Hematopoietic multipotent progenitor cell treated with erythropoietin and hydrocortisone succinate and interleukin-3 and kit ligand, for 8 days (in vitro differentiated cells): ENCODE measurements around the gene AP2A2.
"Not testable (repeated sequence)": the region's sequence is repeated elsewhere in the genome, so short reads cannot be mapped to it uniquely, and the experiment has no call there.

Source experiments
- DNase-seq: peaks from one replicate; pipeline ENCODE4 v3.0.0-alpha.2; 2015

AP2A2 gene

DNA sequence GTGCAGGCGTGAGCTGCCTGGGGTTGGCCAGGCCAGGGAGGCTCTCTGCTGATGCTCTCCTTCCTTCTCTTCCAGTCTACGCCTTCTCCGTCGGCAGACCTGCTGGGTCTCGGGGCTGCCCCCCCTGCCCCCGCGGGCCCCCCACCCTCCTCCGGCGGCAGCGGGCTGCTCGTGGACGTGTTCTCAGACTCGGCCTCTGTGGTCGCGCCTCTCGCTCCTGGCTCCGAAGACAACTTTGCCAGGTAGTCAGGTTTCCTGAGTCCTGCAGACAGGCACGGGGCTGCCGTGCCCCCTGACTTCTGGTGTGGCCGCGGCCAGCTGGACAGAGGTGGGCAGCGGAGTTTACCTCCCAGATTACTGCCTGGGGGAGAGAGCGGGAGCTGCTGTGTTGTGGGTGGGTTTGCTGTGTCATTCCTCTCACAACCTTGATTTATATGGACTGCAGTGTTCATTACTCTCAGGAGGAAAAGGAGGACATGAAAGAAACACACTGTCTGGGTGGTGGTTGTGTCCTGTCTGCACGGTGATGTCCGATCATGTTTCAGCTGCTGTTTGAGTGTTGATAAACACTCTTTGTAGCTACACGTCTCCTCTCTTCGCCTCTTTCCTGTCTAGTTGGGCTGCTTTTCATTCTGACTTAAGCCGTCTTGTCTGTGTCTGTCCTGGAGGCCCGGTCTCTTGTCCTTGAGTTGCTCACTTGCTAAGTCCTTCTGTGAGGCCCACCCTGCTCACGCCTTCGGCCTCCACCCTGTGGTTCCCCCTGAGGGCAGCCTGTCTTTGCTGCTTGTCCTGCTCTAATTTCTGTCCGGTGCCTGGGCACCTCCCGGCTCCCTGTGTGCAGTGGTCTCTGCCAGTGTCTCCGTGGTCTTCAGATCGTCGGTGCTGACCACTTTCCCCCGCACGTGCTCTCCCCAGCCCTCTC, 74.9 kb downstream of the AP2A2 start:
- no peak for DNase-seq

DNA sequence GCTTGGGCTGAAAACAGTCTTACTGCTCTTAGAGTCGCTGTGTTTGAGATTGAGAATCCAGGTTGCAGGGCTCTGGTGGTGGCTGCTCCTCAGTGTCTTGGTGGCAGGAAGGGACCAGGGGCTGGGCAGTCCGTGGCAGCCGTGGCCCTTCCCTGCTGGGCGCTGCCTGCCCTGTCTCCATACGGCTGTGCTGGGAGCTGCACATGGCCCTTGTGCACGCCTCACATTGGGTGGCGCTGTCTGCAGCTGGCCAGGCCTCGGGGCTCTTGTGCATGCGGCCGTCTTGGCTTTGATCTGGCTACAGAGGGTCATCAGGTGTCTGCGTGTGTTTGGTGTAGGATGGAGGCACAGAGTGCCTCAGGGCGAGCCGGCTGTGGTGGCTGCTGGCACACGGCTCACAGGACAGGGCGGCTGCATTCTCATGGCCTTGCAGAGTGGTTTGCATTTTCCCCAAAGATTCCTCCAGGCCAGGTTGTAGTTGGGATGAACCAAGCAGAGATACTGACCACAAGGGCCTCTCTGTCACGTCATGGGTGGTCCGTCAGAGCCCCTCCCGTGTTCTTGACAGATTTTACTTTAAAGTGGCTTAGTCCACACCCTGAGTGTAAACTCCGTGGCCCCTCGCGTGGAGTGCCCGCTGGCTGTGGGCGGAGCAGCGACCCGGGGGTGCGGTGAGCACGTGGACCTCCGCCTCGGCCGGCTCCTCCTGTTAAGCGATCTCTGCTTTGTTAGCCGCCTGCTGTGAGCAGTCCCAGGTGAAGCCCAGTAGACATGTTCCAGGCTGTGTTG, 76.1 kb downstream of the AP2A2 start:
- no peak for DNase-seq

DNA sequence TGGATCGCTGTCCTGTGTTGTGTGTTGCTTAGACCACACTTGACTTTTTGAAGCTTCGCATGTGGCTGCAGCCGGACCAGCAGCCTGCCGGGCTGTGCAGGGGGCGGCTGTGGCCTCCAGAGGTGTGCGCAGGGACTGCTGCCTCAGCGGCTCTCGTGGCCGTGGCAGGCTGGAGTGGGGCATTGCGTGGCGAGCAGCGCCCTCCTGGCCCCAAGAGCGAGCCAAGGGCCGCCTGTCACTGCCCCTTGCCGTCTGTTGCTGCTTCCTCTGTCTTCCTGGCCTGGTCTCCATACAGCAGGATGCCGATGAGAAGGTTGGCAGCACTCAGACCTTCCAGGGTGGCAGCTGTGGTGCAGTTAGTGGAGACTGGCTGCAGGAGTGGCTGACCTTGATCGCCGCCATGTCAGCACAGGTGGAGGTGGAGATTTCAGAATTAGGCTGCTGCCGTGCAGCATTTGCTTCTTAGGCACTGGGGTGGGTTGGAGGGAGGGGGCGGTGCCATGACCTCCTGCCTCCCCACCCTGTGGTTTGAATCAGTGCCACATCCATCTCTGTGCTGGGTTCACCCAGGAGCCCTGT, 76.8 kb downstream of the AP2A2 start:
- DNase-seq: no peak

DNA sequence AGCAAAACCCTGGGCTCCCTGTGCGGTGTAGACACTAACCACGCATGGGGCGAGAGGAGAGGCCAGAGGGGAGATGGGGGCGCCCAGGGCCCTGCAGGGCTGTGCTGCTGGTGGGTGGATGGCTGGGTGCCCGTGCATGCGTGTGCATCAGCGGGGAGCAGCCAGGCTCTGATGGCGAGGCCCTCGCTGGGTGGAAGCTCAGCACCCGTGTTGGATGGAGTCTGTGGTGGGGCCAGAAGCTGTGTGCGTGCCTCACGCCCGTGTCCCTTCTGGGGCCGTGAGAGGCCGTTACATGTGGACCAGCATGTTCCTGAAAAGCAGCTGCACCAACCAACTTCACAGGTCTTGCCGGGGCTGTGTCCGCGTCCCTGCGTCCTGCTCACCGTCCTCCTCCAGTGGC, 77.5 kb downstream of the AP2A2 start:
- DNase-seq: no peak

DNA sequence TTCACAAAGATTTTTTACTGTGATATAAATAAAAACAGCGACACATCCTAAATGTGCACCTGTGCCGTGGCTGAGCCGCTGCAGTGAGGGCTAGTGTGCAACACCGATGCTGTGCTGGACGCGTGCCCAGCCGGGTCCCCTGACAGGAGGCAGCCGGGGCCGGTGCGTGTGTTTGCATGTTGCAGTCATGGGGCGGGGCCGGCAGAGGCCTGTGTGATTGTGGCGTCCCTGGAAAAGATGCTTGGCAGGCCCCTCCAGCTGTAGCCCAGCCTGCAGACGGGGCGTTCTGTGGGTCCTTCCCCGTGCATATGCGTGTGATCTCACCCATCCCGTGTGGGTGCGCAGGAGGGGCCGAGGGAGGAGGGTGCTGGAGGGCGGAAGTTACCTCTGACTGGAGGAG, 80.3 kb downstream of the AP2A2 start:
- no peak for DNase-seq

DNA sequence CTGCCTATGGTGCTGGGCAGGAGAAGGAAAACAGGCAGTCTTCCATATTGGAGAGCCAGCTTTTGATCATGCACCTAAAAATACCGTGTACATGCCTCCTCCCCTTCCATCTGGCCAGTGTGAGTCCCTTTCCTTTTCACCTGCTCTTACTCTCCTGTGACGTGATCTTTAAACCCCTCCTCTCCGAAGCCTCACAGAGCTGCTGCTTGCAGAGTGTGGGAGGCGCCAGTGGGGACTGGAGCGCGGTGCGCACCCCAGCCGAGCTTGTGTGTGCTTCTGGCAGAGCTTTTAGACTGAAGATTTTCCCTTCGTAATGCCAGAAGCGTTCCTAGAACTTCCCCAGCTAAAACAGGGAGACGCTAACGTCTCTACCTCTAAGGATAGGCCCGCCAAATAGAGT, 81.1 kb downstream of the AP2A2 start:
- no peak for DNase-seq

DNA sequence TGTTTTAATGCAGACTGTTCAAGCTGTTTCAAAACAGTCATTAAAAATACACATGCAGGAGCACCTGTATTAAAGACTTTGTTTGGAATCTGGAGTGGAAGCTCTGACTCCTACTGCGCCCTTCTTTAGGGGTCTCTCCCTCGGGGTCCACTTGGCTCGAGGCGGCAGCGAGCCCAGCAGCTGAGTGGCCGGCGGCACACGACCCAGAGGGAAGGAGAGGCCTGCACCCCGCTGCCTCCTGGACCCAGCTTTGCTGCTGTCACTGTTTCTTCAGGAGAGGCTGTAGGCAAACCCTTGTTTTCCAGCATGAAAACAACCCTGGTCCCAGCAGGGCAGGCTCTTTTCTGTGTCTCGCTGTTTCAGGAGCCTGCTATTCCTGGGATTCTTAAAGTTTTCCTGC, 81.6 kb downstream of the AP2A2 start:
- no peak for DNase-seq

DNA sequence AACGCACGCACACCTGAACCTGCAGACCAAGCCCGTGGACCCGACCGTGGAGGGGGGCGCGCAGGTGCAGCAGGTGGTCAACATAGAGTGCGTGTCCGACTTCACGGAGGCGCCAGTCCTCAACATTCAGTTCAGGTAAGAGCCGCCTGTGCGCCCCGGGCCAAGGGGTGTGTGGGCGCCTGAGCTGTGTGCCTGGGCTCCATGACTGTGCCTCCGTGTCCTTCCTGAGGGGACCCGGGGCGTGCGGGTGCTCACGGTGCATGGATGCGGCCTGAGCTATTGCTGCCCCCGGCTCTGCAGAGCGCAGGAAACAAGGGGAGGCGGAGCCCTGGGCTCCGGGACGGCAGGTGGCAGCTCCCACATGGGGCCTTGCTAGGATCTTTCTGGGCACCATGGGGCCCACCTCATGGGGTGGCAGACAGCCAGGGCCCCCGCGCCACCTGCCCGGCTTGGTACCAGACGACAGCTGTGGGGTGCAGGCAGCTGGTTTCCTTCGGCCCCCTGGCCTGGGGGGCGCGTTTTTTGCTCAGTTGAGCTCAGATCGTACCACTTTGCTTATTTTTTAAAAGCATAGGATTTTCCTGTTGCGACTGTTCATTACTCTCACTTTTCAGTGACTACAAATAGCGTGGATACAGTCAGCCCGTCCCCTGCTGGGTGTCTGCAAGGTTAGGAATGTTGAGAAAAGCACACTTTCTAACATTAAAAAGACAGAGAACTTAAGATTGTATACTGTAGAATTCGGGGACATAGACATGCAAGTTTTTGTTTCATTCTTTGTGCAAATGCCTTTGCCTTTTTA, 82.5 kb downstream of the AP2A2 start:
- no peak for DNase-seq

DNA sequence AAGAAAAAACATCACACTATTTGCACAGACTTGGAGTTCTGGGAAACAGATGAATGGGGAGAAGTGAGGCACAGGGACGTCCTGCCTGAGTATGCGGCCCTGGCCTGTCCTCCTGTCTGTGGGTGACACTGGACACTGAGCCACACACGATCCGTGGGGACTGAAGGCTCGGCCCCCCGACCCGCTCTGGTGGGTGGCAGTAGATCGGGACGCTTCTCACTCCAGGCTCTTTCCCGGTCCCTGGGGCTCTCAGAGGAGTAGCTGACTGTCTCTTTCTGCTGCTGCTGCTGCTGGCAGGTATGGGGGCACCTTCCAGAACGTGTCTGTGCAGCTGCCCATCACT, 83.1 kb downstream of the AP2A2 start:
- no peak for DNase-seq

DNA sequence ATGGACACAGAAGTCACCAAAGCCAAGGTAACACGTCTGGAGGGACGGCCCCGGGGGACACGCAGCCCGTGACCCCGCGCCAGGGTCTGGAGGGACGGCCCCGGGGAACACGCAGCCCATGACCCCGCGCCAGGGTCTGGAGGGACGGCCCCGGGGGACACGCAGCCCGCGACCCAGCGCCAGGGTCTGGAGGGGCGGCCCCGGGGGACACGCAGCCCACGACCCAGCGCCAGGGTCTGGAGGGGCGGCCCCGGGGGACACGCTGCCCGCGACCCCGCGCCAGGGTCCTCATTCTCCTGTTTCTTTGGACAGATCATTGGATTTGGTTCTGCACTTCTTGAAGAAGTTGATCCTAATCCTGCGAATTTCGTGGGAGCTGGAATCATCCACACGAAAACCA, 83.7 kb downstream of the AP2A2 start:
- no peak for DNase-seq

DNA sequence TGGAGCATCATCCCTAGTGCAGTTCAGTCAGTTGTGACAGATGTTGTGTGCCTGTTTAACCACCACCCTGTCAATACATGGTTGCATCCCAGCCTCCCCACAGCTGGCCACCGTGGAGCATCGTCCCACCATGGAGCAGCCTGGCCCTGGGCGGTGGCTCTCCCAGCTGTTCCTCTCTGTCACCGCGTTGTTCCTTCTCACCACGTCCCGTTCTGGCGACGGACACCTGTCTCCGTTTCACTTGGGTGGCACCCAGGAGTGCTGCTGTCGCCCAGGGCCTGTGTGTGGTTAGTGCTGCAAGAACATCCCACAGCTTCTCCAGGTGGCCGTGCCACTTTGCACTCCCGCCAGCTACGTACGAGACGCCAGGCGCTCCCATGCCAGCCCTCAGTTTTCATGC, 84.3 kb downstream of the AP2A2 start:
- no peak for DNase-seq

DNA sequence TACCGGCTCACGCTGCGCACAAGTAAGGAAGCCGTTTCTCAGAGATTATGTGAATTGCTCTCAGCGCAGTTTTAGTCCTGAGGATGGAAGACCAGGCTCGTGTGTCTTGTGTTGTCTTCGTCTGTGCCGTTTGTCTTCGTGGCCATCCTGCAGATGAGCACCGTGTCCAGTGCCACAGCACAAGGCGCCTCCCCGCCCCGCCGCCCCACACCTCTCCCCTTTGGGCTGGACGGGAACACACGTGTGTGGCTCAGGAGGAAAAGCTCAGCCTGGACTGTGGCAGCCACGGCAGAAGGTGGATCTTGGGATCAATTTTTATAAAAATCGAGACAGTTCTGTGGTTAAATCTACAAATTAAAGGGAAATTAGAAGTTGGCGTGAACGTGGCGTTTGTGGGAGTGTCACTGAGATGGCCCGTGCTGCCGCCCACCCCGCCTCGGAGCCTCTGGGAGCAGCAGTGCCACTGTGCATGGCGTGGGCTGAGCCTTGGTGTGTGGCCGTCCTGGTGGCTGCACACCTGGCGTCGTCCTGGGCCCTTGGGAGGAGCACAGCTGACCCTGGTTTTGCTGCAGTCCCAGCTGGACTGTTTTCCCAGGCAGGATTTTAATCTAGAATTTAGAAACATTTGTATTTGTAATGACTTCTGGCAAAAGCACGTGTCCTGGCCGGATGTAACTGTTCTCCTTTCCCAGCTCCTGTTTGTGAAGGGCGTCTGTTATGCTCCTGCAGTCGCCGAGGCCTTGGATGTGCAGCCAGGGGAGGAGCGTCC, 85.1 kb downstream of the AP2A2 start:
- no peak for DNase-seq

DNA sequence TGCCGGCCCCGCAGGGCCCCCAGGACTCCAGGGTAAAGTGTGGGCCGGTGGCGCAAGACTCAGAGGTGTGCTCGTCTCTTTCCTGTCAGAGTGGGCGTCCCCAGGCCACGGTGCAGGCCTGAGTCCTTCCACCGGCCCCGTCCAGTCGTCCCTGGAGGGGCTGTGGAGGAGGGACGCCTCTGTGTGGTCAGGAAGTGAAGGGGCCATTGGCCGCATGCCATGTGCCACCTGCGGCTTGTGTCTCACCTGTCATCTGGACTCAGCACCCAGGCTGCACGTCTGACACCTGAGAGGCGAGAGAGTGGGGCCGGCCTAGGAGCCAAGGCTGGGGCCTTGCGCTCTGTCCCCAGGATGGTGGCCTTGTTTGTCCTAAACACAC, 85.6 kb downstream of the AP2A2 start:
- no peak for DNase-seq

DNA sequence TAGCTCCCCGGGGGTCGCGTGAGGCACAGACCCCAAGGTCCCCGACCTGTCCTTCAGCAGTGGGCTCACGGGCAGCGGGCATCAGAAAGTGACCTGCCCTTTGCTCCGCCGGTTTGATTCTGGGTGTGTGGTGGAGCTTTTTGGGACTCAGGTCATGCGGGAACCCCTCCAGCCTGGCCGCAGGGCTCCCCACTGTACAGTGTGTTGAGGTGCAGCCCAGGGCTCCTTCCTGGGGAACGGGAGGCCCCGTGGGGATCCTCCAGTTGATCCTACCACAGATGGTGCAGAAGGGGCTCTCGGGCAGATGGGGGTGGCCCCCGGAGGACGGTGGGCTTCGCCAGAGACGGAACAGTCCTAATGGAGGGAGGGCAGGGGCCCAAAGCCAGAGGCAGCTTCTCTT, 86.6 kb downstream of the AP2A2 start:
- DNase-seq: no peak

DNA sequence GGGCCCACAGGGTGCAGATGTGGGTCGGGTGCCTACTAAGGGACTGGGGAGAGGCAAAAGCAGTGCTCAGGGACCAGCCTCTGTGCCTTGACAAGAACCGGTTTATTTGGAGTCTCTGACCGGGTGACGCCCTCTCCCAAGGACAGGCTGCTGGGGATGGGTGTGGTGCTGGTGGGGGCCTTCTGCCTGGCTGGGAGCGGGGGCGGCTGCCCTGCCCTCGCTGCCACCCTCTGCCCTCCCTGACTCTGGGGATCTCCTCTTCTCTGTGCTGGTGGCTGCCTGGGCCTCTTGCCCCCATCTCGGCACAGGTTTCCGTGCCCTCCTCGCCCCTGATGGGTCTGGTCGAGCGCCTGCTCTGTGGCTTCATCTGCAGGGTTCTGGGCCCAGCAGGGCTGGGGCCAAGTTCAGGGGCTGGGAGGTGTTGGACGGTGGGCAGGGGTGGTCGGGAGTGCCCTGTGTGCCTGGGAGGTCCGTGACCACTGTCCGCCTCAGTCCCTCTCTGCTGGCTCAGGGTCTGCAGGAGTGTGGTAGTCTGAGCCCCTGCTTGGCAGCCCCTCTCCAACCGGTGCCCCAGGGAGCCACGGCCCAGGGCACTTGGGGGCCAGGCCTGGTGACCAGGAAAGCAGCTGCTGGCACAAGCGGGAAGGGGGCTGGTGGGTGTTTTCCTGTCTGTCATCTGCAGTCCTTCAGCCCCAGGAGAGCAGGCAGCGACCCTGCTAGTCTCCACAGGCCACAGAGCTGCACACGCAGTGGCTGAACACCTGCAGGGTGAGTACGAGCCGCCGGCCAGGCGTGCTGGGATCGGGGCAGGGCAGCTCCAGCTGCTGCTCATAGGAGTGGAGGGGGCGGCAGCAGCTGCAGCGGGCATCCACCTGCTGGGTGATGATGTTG, 87.3 kb downstream of the AP2A2 start:
- DNase-seq: peak; percentile 13

DNA sequence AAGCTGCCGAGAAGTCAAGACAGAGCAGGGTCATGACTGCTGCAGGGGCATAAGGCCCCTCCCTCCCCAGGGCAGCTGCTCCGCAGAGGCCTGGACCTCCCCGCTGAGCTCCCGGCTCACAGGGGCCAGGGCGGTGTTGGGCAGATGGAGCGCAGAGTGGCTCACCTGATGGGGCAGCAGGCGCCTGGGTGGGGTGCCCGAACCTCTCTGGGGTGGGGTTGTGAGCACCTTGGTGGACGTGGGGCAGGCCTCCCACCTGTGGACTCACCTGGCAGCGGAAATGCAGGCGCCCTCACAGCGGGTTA, 87.9 kb downstream of the AP2A2 start:
- DNase-seq: no peak

DNA sequence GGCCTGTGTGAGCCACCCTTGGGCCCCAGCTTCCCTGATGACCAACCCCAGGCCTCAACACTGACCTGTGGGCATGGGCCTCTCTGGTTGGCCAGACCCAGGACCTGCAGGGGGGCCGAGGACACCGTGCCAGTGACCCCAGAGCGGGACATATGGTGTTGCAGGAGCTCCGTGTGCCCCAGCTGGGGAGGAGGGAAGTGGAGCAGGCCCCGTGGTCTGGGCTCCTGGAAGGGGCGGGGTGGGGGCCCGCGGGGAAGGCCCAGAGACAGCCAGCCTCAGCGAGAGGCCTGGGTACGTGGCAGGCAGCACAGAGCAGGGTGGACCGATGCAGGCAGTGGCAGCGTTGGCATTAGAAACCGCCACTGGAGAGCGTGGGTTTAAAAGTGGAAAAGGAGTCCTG, 88.6 kb downstream of the AP2A2 start:
- no peak for DNase-seq

DNA sequence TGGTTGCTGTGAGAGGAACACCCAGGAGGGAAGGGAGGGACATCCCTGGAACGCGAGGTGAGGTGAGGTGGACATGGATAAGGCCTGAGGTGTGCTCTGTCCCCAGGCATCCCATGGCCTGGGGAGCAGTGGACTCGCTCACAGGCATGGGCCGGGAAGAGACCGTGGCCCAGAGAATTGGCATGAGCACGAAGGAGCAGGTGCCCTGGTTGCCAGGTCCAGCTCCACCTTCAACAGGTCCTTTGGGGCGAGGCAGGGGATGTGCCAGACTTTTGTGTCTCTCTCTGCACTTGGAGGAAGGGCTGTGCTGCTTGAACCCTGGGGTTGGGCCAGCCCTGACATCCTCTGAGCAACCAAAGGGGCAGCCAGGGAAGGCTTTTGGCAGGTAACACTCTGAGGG, 89.4 kb downstream of the AP2A2 start:
- no peak for DNase-seq

DNA sequence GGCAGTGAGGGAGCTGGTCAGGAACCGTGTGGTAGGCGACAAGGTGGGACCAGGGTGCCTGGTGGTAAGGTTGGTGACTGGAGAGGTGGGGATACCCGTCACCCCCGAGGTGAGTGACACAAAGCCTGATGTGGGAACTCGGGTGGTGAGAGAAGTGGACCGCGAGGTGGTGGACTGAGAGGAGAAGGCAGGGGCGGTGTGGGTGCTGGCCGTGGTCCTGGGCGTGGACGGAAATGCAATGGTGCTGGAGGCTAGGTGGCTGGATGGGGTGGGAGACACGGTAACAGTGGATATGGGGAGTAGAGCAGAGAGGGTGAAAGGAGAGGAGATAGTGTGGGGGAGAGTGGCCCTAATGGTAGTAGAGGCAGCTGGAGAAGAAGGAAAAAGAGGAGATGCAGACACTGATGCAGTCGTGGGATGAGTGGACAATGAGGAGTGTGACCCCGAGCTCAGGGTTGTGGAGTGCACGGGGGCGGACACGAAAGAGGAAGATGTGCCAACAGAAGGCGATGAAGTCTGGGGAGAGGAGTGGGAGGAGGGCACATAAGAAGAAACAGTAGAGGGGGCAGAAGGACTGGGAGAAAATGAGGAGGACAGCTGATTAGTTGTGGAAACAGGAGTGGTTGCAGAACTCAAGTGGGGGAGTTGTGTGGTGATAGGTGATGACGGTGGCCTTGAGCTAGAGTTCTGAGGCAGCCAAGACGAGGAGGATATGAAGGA, 90.3 kb downstream of the AP2A2 start:
- no peak for DNase-seq

DNA sequence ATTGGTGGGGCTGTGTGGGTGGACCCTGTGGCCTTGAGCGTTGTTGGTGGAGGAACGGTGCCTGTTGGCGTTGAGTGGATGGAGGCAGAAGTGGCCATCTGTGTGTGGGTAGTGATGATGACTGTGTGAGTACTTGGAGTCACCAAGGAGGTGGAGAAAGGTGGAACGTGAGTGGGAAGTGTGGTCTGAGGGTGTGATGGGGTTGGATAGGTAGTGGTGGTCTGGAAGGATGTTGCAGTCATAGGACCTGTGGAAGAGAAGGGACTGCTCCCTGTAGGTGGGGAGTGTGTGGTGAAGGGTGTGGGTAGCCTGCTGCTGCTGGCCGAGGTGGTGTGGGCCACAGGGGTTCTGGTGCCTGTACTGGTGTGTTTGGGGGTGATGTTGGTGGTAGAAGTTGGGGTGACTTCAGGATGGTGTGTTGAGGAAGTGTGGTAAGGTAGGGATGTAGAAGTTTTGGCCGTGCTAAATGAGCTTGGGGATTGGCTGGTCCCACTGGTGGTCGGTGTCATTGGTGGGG, 91.0 kb downstream of the AP2A2 start:
- not testable (repeated sequence) for DNase-seq
